Posterior vena cava (tissue), 2 donors: ENCODE measurements around the gene CERS5. TPM values are rescaled to one million over a fixed set of nuclear protein-coding genes. Genes with fewer than 3 reads are reported as not detected.
"Not testable (repeated sequence)": the region's sequence is repeated elsewhere in the genome, so short reads cannot be mapped to it uniquely, and the experiment has no call there.

Experiments
- DNase-seq: peaks from one replicate; pipeline ENCODE4 v3.0.0-alpha.2; 2020; ENCODE audit warnings: low spot score
- intact Hi-C, 2 donors: fragments of 100-400 bp; cut with DNase I; formaldehyde crosslinking; loops; one replicate each; pipeline versions ENCODE4 v1.14.1 to v1.14.2; 2022 to 2023
- total RNA-seq, 2 donors: library from RNA; stranded (reverse); fragmentation: NEBNext Ultra II Directional; extraction: Animal tissue kit (Norgen Biotek cat#: 25700); gene quantifications; one replicate each; pipeline ENCODE4 v1.2.1, GENCODE V29; 2021
- donor health status: DM: yes; HTN: yes; CAD: no.
- donor health status: DM: yes; HTN: yes; CAD: no.

CERS5 gene
- total RNA-seq, 2 donors from 2014 or later, result 43.3 to 44.0 TPM

- DNase-seq, result no peak
- intact Hi-C loops, result no loop called here
These were observed 21.9 kb upstream of the CERS5 start for GRCh38 chr12:50188875-50189575.

DNA sequence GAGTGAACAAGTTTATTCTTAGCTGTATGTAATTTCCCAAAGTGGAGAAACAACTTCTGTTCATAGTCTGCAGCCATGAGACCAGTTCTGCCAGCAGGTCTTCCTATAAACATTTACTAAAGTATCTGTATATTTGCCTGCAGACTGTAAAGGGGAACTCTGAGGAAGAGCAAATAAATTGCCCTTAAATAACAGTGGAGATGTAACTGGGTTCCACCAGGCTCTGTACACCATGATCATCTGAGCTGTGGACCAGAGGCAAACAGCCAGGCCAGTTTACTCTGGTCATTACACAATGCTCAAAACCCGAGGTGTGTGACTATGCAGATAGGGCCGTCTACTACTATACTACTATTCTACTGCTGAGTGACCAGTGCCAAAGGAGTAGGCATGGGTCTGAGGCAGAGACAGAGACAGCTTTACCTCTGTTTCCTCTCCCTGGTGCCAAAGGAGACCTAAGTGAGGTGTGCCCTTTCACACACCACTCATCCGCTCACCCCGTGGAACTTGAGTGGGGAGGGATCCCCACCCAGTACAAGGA, 21.1 kb upstream of the CERS5 start:
- DNase-seq, result no peak
- intact Hi-C loops, result no loop called here

GRCh38 chr12:50187084-50187900, 20.1 kb upstream of the CERS5 start:
- DNase-seq, result no peak
- intact Hi-C loops, result no loop called here

- intact Hi-C loops, result no loop called here
These were observed 19.5 kb upstream of the CERS5 start for GRCh38 chr12:50186681-50187080.

GRCh38 chr12:50185970-50186663, 18.9 kb upstream of the CERS5 start:
- no peak for DNase-seq
- intact Hi-C loops, result no loop called here

More at GRCh38 chr12:50186681-50187080, 19.5 kb upstream of the CERS5 start:
- DNase-seq, result no peak

DNA sequence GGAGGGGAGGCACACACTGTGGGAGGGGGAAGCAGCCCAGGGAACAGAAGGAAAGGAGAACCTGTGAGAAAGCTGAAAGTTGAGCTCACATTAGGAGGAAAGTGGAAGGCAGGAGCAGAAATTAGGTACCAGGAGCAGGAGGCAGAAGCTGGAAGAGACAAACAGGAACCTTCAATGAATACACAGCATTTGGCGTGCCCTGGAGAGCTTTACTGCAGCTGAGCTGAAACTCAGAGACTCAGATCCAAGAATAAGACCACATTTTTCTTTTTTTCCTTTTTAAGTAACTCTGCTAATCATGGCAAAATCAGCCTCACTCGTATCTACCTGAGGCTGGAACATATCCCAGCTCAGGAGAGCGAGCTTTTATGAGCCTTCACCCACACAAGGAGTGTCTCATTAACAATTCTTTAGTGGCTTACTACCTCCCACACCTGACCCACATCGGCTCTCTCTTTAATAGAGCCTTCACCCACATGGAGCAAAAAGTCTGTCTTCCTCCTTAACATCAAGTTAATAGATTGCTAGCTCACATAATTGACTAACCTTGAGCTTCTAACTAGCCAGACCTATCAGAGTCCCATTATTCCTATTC, 18.2 kb upstream of the CERS5 start:
- intact Hi-C loops, result no loop called here
- DNase-seq, result no peak

DNA sequence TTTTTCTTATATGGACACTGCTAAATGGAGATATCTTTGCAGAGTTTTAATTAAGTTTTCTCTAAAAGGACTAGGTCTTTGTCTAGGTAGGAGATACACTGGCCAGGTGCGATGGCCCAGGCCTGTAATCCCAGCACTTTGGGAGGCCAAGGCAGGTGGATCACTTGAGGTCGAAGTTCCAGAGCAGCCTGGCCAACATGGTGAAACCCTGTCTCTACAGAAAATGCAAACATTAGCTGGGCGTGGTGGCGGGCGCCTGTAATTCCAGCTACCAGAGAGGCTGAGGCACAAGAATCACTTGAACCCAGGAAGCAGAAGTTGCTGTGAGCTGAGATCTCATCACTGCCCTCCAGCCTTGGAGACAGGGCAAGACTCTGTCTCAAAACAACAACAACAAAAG, 17.1 kb upstream of the CERS5 start:
- no peak for DNase-seq
- intact Hi-C loops, result no loop called here

DNA sequence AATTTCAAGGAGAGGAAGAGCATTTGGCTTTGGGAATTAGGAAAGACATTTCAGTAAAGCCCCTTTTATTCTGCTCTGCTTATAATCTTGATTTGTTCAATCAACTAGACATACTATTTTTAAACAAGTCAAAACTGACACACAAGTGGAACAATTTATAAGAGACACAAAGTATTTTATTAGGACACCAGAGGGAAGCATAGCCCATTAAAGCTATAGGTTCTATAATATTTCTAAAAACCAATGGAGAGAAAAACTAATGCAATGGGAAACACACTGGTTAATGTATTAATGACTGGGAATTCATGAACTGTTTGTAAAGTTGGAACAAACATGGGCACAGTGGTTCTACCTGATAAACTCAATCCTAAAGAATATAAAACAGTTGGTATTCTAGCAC, 15.3 kb upstream of the CERS5 start:
- DNase-seq, result no peak
- intact Hi-C loops, result no loop called here

- intact Hi-C loops, result no loop called here
- no peak for DNase-seq
These were observed 14.5 kb upstream of the CERS5 start for GRCh38 chr12:50181691-50182090.

DNA sequence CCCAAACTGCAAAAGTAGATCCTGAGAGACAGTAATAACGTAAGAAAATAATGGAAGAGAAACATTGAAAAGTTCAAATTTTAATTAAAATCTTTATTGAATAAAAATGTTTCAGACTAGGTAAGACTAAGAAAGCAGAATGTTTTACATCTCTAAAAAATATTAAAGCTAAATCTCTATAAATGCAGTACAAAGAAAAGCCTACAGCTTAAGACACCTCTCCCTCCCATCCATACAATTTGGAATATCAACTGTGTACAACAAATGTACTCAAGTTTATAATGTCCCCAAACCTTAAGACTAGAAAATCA, 8.5 kb upstream of the CERS5 start:
- intact Hi-C loops, result loop anchor here in 1 of 2 donors (5.0 kb wide), 1 partner anchor 88 kb away; the partner anchor contains the start of gene SMARCD1
- DNase-seq, result no peak

DNA sequence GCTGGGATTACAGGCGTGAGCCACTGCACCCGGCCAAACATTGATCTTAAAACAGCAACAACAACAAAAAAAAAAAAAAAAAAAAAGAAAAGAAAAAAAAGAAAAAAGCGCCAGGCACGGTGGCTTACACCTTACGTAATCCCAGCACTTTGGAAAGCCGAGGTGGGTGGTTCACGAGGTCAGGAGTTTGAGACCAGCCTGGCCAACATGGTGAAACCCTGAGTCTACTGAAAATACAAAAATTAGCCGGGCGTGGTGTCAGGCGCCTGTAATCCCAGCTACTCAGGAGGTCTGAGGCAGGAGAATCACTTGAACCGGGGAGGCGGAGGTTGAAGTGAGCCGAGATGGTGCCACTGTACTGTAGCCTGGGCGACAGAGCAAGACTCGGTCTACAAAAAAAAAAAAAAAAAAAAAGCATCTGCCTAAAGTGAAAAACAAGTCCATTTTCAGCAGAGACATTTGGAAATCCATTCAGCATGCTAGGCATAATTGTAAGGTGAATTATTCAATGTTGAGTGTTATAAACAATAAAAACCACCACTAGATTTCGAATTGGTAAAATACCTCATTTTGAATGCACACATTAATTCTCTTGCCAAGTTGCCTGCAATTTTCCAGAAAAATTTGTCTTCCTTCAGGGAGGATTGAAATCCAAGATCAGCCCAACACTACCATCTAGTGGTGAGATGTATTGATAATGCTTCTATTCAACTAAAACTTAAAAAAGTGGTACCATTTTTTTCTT, 8.0 kb upstream of the CERS5 start:
- intact Hi-C loops, result loop anchor here (5.0 kb wide), 2 partner anchors 88 to 98 kb away; partner anchors contain the start of gene SMARCD1 (in 2 of the 2)
- DNase-seq, result no peak

GRCh38 chr12:50166799-50167048, 445 bp downstream of the CERS5 start:
- intact Hi-C loops, result no loop called here
- DNase-seq, result peak; percentile 87

GRCh38 chr12:50164963-50165362, 2.2 kb downstream of the CERS5 start:
- DNase-seq, result no peak
- intact Hi-C loops, result no loop called here

DNA sequence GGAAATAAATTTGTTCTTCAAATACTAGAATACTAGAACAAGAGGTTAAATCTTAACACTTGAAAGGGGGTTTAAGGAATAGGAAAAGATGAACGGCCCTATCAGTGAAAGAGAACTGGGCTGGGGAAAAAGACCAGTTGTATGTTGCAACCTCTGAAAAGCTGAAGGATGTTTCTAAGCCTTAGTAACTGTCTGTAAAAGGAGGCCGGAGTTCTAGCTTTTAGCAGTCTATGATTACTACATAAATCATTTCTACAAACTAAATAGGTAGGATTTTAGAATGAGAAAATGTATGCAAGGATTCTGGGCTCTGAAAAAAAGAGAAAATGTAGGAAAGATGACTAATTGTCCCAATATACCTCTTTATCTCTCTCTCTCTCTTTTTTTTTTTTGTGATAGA, 4.9 kb downstream of the CERS5 start:
- intact Hi-C loops, result no loop called here
- no peak for DNase-seq

GRCh38 chr12:50160643-50161042, 6.5 kb downstream of the CERS5 start:
- intact Hi-C loops, result no loop called here

GRCh38 chr12:50157259-50157658, 9.9 kb downstream of the CERS5 start:
- intact Hi-C loops, result no loop called here
- no peak for DNase-seq

More at GRCh38 chr12:50160643-50161042, 6.5 kb downstream of the CERS5 start:
- no peak for DNase-seq

DNA sequence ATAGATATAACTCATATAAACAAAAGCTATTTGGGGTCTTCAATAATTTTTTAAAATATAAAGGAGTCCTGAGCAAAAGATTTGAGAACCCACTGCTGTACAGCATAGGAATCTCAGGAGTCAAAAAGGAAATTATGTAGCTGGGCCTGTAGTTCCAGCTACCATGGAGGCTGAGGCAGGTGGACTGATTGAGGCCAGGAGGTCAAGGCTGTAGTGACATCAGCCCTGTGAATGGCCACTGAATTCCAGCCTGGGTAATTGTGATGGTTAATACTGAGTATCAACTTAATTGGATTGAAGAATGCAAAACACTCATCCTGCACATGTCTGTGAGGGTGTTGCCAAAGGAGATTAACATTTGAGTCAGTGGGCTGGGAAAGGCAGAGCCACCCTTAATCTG, 10.5 kb downstream of the CERS5 start:
- no peak for DNase-seq
- intact Hi-C loops, result no loop called here

GRCh38 chr12:50154947-50155346, 12.2 kb downstream of the CERS5 start:
- DNase-seq, intact Hi-C loops: not testable (repeated sequence)

DNA sequence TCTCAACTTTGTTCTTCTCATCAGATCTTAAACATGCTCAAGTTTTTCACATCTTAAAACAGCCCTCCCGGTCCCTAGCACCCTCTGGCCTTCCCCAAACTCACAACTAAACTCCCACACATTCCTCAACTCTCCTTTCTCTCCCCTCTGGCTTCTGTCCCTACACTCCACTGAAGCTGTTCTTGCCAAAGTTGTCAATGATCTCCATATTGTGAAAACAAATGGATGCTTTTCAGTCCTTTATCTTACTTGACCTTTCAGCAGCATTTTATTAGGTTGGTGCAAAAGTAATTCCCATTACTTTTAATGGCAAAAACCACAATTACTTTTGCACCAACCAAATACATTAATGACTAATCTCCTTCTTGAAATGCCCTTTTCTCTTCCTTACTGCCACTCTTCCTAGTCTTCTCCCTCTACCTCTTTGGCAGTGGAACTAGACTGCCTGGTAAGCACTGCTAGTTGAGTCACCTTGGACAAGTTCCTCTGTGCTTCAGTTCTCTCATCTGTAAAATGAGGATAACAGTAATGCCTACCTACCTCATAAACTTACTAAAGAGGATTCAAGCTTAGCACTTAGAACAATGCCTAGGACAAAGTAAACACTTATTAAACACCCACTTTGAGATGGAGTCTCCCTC, 16.0 kb downstream of the CERS5 start:
- no peak for DNase-seq
- intact Hi-C loops, result no loop called here
